ENCODE data around the gene OR6B3. TPM values are rescaled to one million over a fixed set of nuclear protein-coding genes. Genes with fewer than 3 reads are reported as not detected.
"Not testable (repeated sequence)": the region's sequence is repeated elsewhere in the genome, so short reads cannot be mapped to it uniquely, and the experiment has no call there.

OR6B3 gene
- total RNA-seq, 2 donors from 2014 or later, result not detected

DNA sequence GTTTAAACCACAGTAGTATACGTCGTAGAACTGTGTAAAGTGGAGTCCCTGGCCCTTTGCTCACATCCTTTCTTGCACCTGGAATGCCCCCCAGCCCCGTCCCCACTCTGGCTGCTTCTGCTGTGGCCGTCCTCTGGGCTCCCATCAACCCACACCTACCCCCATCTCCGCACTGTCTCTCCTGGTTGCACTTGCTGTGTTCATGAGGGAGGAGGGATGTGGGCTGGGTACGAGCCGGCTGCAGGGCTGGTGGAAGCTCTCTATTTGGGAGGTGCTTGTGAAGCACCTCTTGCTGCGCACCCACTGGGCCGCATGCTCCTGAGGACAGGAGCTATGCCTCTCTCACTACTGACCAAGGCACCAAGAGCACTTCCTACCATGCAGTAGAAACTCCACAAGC is 5.1 kb downstream of the OR6B3 start:
- no peaks in the 10 kb centered on the region for H3K36me3 ChIP-seq

DNA sequence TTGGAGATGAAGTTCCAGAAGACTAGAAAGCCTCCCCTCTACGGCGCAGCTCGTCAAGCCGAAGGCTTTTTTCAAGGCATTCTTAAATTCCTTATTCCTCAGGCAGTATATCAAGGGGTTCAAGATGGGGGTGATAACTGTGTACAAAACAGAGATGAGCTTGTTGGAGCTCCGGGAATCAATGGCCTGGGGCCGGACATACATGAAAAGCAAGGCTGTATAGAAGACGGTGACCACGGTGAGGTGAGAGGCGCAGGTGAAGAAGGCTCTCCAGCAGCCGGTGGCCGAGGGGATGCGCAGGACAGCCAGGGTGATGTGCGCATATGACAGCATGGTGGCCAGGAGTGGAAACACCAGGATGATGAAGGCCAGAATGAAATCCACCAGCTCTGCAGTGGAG is 8.2 kb downstream of the OR6B3 start:
- WGBS, result 89% methylated on average over 13 of the region's 13 CpGs
- Histone ChIP-seq H3K27me3 (replicated peaks; ENCODE audit: insufficient read depth) (peaks cover 6% of the 10 kb centered on the region), H3K27ac (no peak overlapping the region), H3K4me1 (replicated peaks) (no peaks in the 10 kb centered on the region), H3K9me3 (no peaks in the 10 kb centered on the region), H3K36me3 (no peaks in the 10 kb centered on the region), H3K4me3 (no peak overlapping the region)
- no peak for TF ChIP-seq POLR2AphosphoS5 (IDR thresholded peaks at IDR 0.05)
- TF ChIP-seq, protein P1, sequence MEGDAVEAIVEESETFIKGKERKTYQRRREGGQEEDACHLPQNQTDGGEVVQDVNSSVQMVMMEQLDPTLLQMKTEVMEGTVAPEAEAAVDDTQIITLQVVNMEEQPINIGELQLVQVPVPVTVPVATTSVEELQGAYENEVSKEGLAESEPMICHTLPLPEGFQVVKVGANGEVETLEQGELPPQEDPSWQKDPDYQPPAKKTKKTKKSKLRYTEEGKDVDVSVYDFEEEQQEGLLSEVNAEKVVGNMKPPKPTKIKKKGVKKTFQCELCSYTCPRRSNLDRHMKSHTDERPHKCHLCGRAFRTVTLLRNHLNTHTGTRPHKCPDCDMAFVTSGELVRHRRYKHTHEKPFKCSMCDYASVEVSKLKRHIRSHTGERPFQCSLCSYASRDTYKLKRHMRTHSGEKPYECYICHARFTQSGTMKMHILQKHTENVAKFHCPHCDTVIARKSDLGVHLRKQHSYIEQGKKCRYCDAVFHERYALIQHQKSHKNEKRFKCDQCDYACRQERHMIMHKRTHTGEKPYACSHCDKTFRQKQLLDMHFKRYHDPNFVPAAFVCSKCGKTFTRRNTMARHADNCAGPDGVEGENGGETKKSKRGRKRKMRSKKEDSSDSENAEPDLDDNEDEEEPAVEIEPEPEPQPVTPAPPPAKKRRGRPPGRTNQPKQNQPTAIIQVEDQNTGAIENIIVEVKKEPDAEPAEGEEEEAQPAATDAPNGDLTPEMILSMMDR (IDR thresholded peaks at IDR 0.05), result no peak
- DNase-seq (ENCODE audit: low spot score), result no peak
- intact Hi-C loops (cut with DNase I), result no loop called here

More for the DNA sequence above, 5.1 kb downstream of the OR6B3 start:
- DNase-seq (ENCODE audit: low spot score), result no peak
- Histone ChIP-seq H3K27ac (no peak overlapping the region), H3K9me3 (no peaks in the 10 kb centered on the region), H3K27me3 (replicated peaks; ENCODE audit: insufficient read depth) (peaks cover 6% of the 10 kb centered on the region), H3K4me1 (replicated peaks) (no peaks in the 10 kb centered on the region), H3K4me3 (no peak overlapping the region)
- intact Hi-C loops (cut with DNase I), result no loop called here
- TF ChIP-seq POLR2AphosphoS5 (IDR thresholded peaks at IDR 0.05) (no peak), POLR2A (IDR thresholded peaks at IDR 0.05) (no peak)
- TF ChIP-seq, protein P1 (IDR thresholded peaks at IDR 0.05), result no peak
- WGBS, result 54% methylated on average over 9 of the region's 9 CpGs

DNA sequence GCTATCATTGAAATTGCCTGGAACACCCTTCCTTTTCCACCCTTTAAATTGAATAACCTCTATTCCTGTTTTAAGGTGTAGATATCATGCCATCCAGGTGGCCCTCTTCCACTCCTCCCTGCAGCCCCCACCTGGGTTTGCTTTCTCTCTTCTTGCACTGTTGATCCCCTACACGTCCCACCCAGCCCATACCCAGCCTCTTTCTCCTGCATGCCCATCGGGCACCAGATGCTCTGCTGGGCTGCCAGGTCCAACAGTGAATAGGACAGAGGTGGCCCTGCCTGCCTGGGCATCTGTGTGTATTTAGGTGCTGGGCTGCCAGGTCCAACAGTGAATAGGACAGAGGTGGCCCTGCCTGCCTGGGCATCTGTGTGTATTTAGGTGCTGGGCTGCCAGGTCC is 9.2 kb downstream of the OR6B3 start:
- DNase-seq (ENCODE audit: low spot score); H3K9me3 ChIP-seq; H3K4me3 ChIP-seq; H3K27ac ChIP-seq; H3K36me3 ChIP-seq; H3K4me1 ChIP-seq (replicated peaks); H3K27me3 ChIP-seq (replicated peaks; ENCODE audit: insufficient read depth); intact Hi-C loops (cut with DNase I): not testable (repeated sequence)
- 69% methylated on average over 2 of the region's 2 CpGs for WGBS

DNA sequence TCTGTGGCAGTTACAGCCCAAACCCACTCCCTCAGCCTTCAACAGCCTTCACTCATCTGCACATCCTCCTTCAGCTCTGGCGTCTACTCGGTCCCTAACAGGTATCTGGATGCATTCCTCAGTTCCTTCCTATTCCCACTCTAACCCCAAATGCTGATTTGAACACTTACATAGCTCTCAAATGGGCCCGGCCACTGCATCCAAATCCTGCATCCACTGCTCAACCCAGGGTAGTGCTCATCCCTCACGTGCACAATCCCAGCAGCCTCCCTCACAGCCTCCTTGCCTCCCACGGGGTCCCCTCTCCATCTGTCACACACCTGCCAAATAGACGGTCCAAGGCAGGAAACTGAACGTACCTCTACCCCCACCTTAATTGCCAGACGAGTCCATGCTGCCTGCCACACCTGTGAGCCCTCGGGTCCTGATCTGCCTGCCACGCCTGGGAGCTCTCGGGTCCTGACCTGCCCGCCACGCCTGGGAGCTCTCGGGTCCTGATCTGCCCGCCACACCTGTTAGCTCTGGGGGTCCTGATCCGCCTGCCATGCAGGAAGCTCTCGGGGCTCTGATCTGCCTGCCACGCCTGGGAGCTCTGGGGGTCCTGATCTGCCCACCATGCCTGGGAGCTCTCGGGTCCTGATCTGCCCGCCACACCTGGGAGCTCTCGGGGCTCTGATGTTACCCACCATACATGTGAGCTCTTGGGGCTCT is 9.9 kb downstream of the OR6B3 start:
- intact Hi-C loops (cut with DNase I), result no loop called here
- H3K27ac ChIP-seq, result no peak overlapping the region
- peaks cover 3% of the 10 kb centered on the region for H3K27me3 ChIP-seq (replicated peaks; ENCODE audit: insufficient read depth)
- H3K36me3 ChIP-seq, result no peaks in the 10 kb centered on the region
- no peaks in the 10 kb centered on the region for H3K9me3 ChIP-seq
- no peaks in the 10 kb centered on the region for H3K4me1 ChIP-seq (replicated peaks)
- no peak overlapping the region for H3K4me3 ChIP-seq
- WGBS, result 49% methylated on average over 21 of the region's 21 CpGs
- TF ChIP-seq POLR2AphosphoS5 (IDR thresholded peaks at IDR 0.05) (no peak), POLR2A (IDR thresholded peaks at IDR 0.05) (no peak)
- TF ChIP-seq, protein P1 (IDR thresholded peaks at IDR 0.05), result no peak
- DNase-seq (ENCODE audit: low spot score), result no peak

DNA sequence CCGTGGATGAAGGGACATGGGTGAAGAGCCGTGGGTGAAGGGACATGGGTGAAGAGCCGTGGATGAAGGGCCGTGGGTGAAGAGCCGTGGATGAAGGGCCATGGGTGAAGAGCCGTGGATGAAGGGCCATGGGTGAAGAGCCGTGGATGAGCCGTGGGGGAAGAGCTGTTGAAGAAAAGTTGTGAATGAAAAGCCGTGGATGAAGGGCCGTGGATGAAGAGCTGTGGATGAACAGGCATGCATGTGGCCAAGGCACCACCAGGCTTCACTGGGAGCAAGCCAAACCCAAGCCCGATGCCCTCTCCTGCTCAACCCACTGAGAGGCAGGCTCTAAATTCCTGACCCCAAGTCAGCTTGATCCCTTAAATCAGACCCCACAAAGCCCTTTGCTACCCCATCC is 10.6 kb downstream of the OR6B3 start:
- Histone ChIP-seq H3K9me3 (no peaks in the 10 kb centered on the region), H3K27me3 (replicated peaks; ENCODE audit: insufficient read depth) (peaks cover 3% of the 10 kb centered on the region), H3K4me1 (replicated peaks) (no peaks in the 10 kb centered on the region), H3K36me3 (no peaks in the 10 kb centered on the region), H3K4me3 (no peak overlapping the region), H3K27ac (no peak overlapping the region)
- no peak for DNase-seq (ENCODE audit: low spot score)
- 88% methylated on average over 11 of the region's 11 CpGs for WGBS
- no peak for TF ChIP-seq POLR2A (IDR thresholded peaks at IDR 0.05)
- TF ChIP-seq POLR2AphosphoS5 (IDR thresholded peaks at IDR 0.05), result no peak
- TF ChIP-seq, protein P1 (IDR thresholded peaks at IDR 0.05), result no peak
- intact Hi-C loops (cut with DNase I), result no loop called here

All from prostate gland (tissue), 2 donors.